ENCODE measurements around the gene FAM217B.

Gene FAM217B

GRCh38 chr20:59931511-59932312, 8.5 kb upstream of the FAM217B start:
- H3K4me1 ChIP-seq (ENCODE audit: control insufficient read depth, insufficient read depth, low read length): peaks cover 11% of the 10 kb centered on the region
- H3K4me3 ChIP-seq (ENCODE audit: low read length): no peak overlapping the region
- no peaks in the 10 kb centered on the region for H3K36me3 ChIP-seq (ENCODE audit: control insufficient read depth, insufficient read depth, low read length)
- no peaks in the 10 kb centered on the region for H3K27me3 ChIP-seq (ENCODE audit: control insufficient read depth, insufficient read depth, low read length)
- H3K9me3 ChIP-seq (ENCODE audit: control insufficient read depth, low read length): no peaks in the 10 kb centered on the region
- H3K9ac ChIP-seq (ENCODE audit: low read length): peak overlapping the region; percentile 38

- Histone ChIP-seq H3K36me3 (ENCODE audit: control insufficient read depth, insufficient read depth, low read length) (no peaks in the 10 kb centered on the region), H3K9me3 (ENCODE audit: control insufficient read depth, low read length) (no peaks in the 10 kb centered on the region), H3K27me3 (ENCODE audit: control insufficient read depth, insufficient read depth, low read length) (no peaks in the 10 kb centered on the region), H3K4me1 (ENCODE audit: control insufficient read depth, insufficient read depth, low read length) (peaks cover 10% of the 10 kb centered on the region), H3K9ac (ENCODE audit: low read length) (no peak overlapping the region), H3K4me3 (ENCODE audit: low read length) (no peak overlapping the region)
These were observed 7.4 kb upstream of the FAM217B start for GRCh38 chr20:59932616-59933295.

GRCh38 chr20:59933296-59933848, 6.8 kb upstream of the FAM217B start, which contains the start of gene SYCP2:
TSS of gene SYCP2 (minus strand) at chr20:59933637. CDS start at chr20:59922413, 11,224 bp downstream.
- peaks cover 13% of the 10 kb centered on the region for H3K4me1 ChIP-seq (ENCODE audit: control insufficient read depth, insufficient read depth, low read length)
- H3K9me3 ChIP-seq (ENCODE audit: control insufficient read depth, low read length): no peaks in the 10 kb centered on the region
- peak within 1 kb of the TSS; percentile 65 for H3K9ac ChIP-seq (ENCODE audit: low read length)
- no peaks in the 10 kb centered on the region for H3K36me3 ChIP-seq (ENCODE audit: control insufficient read depth, insufficient read depth, low read length)
- H3K27me3 ChIP-seq (ENCODE audit: control insufficient read depth, insufficient read depth, low read length): no peaks in the 10 kb centered on the region
- H3K4me3 ChIP-seq (ENCODE audit: low read length): peak within 1 kb of the TSS; percentile 62

GRCh38 chr20:59933849-59934585, 6.2 kb upstream of the FAM217B start:
- Histone ChIP-seq H3K4me1 (ENCODE audit: control insufficient read depth, insufficient read depth, low read length) (peaks cover 19% of the 10 kb centered on the region), H3K27me3 (ENCODE audit: control insufficient read depth, insufficient read depth, low read length) (no peaks in the 10 kb centered on the region), H3K9me3 (ENCODE audit: control insufficient read depth, low read length) (no peaks in the 10 kb centered on the region), H3K4me3 (ENCODE audit: low read length) (peak overlapping the region; percentile 62), H3K9ac (ENCODE audit: low read length) (peak overlapping the region; percentile 65), H3K36me3 (ENCODE audit: control insufficient read depth, insufficient read depth, low read length) (no peaks in the 10 kb centered on the region)

- Histone ChIP-seq H3K4me3 (ENCODE audit: low read length) (no peak overlapping the region), H3K4me1 (ENCODE audit: control insufficient read depth, insufficient read depth, low read length) (peaks cover 24% of the 10 kb centered on the region), H3K9ac (ENCODE audit: low read length) (no peak overlapping the region), H3K27me3 (ENCODE audit: control insufficient read depth, insufficient read depth, low read length) (no peaks in the 10 kb centered on the region), H3K36me3 (ENCODE audit: control insufficient read depth, insufficient read depth, low read length) (no peaks in the 10 kb centered on the region), H3K9me3 (ENCODE audit: control insufficient read depth, low read length) (no peaks in the 10 kb centered on the region)
These were observed 4.6 kb upstream of the FAM217B start for GRCh38 chr20:59935457-59936185.

- H3K4me1 ChIP-seq (ENCODE audit: control insufficient read depth, insufficient read depth, low read length): peaks cover 19% of the 10 kb centered on the region
- H3K9ac ChIP-seq (ENCODE audit: low read length): no peak overlapping the region
- H3K4me3 ChIP-seq (ENCODE audit: low read length): no peak overlapping the region
- H3K27me3 ChIP-seq (ENCODE audit: control insufficient read depth, insufficient read depth, low read length): no peaks in the 10 kb centered on the region
- no peaks in the 10 kb centered on the region for H3K9me3 ChIP-seq (ENCODE audit: control insufficient read depth, low read length)
- no peaks in the 10 kb centered on the region for H3K36me3 ChIP-seq (ENCODE audit: control insufficient read depth, insufficient read depth, low read length)
These were observed 3.8 kb upstream of the FAM217B start for GRCh38 chr20:59936409-59936808.

- Histone ChIP-seq H3K27me3 (ENCODE audit: control insufficient read depth, insufficient read depth, low read length) (no peaks in the 10 kb centered on the region), H3K4me1 (ENCODE audit: control insufficient read depth, insufficient read depth, low read length) (peaks cover 17% of the 10 kb centered on the region), H3K9ac (ENCODE audit: low read length) (no peak overlapping the region), H3K36me3 (ENCODE audit: control insufficient read depth, insufficient read depth, low read length) (no peaks in the 10 kb centered on the region), H3K9me3 (ENCODE audit: control insufficient read depth, low read length) (no peaks in the 10 kb centered on the region), H3K4me3 (ENCODE audit: low read length) (no peak overlapping the region)
These were observed 3.0 kb upstream of the FAM217B start for GRCh38 chr20:59937150-59937549.

GRCh38 chr20:59938221-59938620, 2.0 kb upstream of the FAM217B start:
- Histone ChIP-seq H3K27me3 (ENCODE audit: control insufficient read depth, insufficient read depth, low read length) (no peaks in the 10 kb centered on the region), H3K9ac (ENCODE audit: low read length) (no peak overlapping the region), H3K36me3 (ENCODE audit: control insufficient read depth, insufficient read depth, low read length) (no peaks in the 10 kb centered on the region), H3K4me3 (ENCODE audit: low read length) (no peak overlapping the region), H3K4me1 (ENCODE audit: control insufficient read depth, insufficient read depth, low read length) (peaks cover 16% of the 10 kb centered on the region), H3K9me3 (ENCODE audit: control insufficient read depth, low read length) (no peaks in the 10 kb centered on the region)

GRCh38 chr20:59938696-59939051, 1.5 kb upstream of the FAM217B start:
- Histone ChIP-seq H3K27me3 (ENCODE audit: control insufficient read depth, insufficient read depth, low read length) (no peaks in the 10 kb centered on the region), H3K9me3 (ENCODE audit: control insufficient read depth, low read length) (no peaks in the 10 kb centered on the region), H3K36me3 (ENCODE audit: control insufficient read depth, insufficient read depth, low read length) (no peaks in the 10 kb centered on the region), H3K4me3 (ENCODE audit: low read length) (no peak overlapping the region), H3K4me1 (ENCODE audit: control insufficient read depth, insufficient read depth, low read length) (peaks cover 14% of the 10 kb centered on the region), H3K9ac (ENCODE audit: low read length) (no peak overlapping the region)

- H3K27me3 ChIP-seq (ENCODE audit: control insufficient read depth, insufficient read depth, low read length): no peaks in the 10 kb centered on the region
- peak overlapping the region; percentile 62 for H3K4me3 ChIP-seq (ENCODE audit: low read length)
- peak overlapping the region; percentile 91 for H3K9ac ChIP-seq (ENCODE audit: low read length)
- H3K36me3 ChIP-seq (ENCODE audit: control insufficient read depth, insufficient read depth, low read length): no peaks in the 10 kb centered on the region
- peaks cover 14% of the 10 kb centered on the region for H3K4me1 ChIP-seq (ENCODE audit: control insufficient read depth, insufficient read depth, low read length)
- no peaks in the 10 kb centered on the region for H3K9me3 ChIP-seq (ENCODE audit: control insufficient read depth, low read length)
These were observed 924 bp upstream of the FAM217B start for GRCh38 chr20:59939052-59939878.

- Histone ChIP-seq H3K27me3 (ENCODE audit: control insufficient read depth, insufficient read depth, low read length) (no peaks in the 10 kb centered on the region), H3K4me3 (ENCODE audit: low read length) (peak overlapping the region; percentile 62), H3K9ac (ENCODE audit: low read length) (peak overlapping the region; percentile 91), H3K36me3 (ENCODE audit: control insufficient read depth, insufficient read depth, low read length) (no peaks in the 10 kb centered on the region), H3K9me3 (ENCODE audit: control insufficient read depth, low read length) (no peaks in the 10 kb centered on the region), H3K4me1 (ENCODE audit: control insufficient read depth, insufficient read depth, low read length) (peaks cover 14% of the 10 kb centered on the region)
These were observed 385 bp upstream of the FAM217B start for GRCh38 chr20:59939879-59940128.

All from mucosa of stomach (tissue), 1 donor.